ENCODE measurements around the gene AFF1. TPM values are rescaled to one million over a fixed set of nuclear protein-coding genes. Genes with fewer than 3 reads are reported as not detected.

The AFF1 gene
- total RNA-seq, 3 donors from 2014 or later (not counting 1 experiment from before 2014, with no cell fraction given): 87.9 to 93.4 (median 91.7) TPM

GRCh38 chr4:87114245-87115062, 179.6 kb downstream of the AFF1 start:
- Mint-ChIP-seq H3K4me1 (peaks cover 15 to 19% of the 10 kb centered on the region in 2 donors), H3K4me3 (no peak overlapping the region), H3K27me3 (ENCODE audit: low read depth in 2 of 2) (no peaks in the 10 kb centered on the region), H3K36me3 (peaks cover 7% of the 10 kb centered on the region), H3K27ac (no peak overlapping the region), H3K9me3 (no peaks in the 10 kb centered on the region)
- no peaks in the 10 kb centered on the region for H3K4me1 ChIP-seq (ENCODE audit: control insufficient read depth, insufficient read depth, low read length)
- ATAC-seq: no peak
- H3K9me3 ChIP-seq (ENCODE audit: control insufficient read depth, insufficient read depth, low read length): no peaks in the 10 kb centered on the region
- no peak for TF ChIP-seq CTCF (IDR thresholded peaks at IDR 0.05)
- H3K36me3 ChIP-seq (ENCODE audit: control insufficient read depth, insufficient read depth, low read length): peaks cover 43% of the 10 kb centered on the region
- DNase-seq: no peak
- no peak overlapping the region for H3K4me3 ChIP-seq (ENCODE audit: low read length)
- no peaks in the 10 kb centered on the region for H3K27me3 ChIP-seq (ENCODE audit: control insufficient read depth, insufficient read depth, low read length)
- no peak overlapping the region for H3K27ac ChIP-seq (ENCODE audit: low read length)
- intact Hi-C loops (cut with micrococcal nuclease): no loop called here
- 95% methylated on average over 23 of the region's 24 CpGs for WGBS (ENCODE audit: insufficient coverage)

- no peak for DNase-seq
- no peak overlapping the region for H3K4me3 ChIP-seq (ENCODE audit: low read length)
- no peaks in the 10 kb centered on the region for H3K27me3 ChIP-seq (ENCODE audit: control insufficient read depth, insufficient read depth, low read length)
- peaks cover 45% of the 10 kb centered on the region for H3K36me3 ChIP-seq (ENCODE audit: control insufficient read depth, insufficient read depth, low read length)
- H3K9me3 ChIP-seq (ENCODE audit: control insufficient read depth, insufficient read depth, low read length): no peaks in the 10 kb centered on the region
- Mint-ChIP-seq H3K4me3 (no peak overlapping the region), H3K9me3 (no peaks in the 10 kb centered on the region), H3K4me1 (peaks cover 29 to 30% of the 10 kb centered on the region in 2 donors), H3K27ac (no peak overlapping the region), H3K27me3 (ENCODE audit: low read depth in 2 of 2) (no peaks in the 10 kb centered on the region), H3K36me3 (peaks cover 7% of the 10 kb centered on the region)
- intact Hi-C loops (cut with micrococcal nuclease): no loop called here
- ATAC-seq: no peak
- H3K4me1 ChIP-seq (ENCODE audit: control insufficient read depth, insufficient read depth, low read length): no peaks in the 10 kb centered on the region
- no peak overlapping the region for H3K27ac ChIP-seq (ENCODE audit: low read length)
- TF ChIP-seq CTCF (IDR thresholded peaks at IDR 0.05): no peak
- 100% methylated on average over 1 of the region's 1 CpG for WGBS (ENCODE audit: insufficient coverage)
Observed at GRCh38 chr4:87116231-87116630, 181.4 kb downstream of the AFF1 start.

GRCh38 chr4:87117051-87117731, 182.4 kb downstream of the AFF1 start:
- TF ChIP-seq CTCF (IDR thresholded peaks at IDR 0.05): no peak
- no peak overlapping the region for H3K4me3 ChIP-seq (ENCODE audit: low read length)
- DNase-seq (no peak), ATAC-seq (no peak)
- no peaks in the 10 kb centered on the region for H3K9me3 ChIP-seq (ENCODE audit: control insufficient read depth, insufficient read depth, low read length)
- WGBS (ENCODE audit: insufficient coverage): 98% methylated on average over 8 of the region's 8 CpGs
- H3K36me3 ChIP-seq (ENCODE audit: control insufficient read depth, insufficient read depth, low read length): peaks cover 49% of the 10 kb centered on the region
- Mint-ChIP-seq H3K27me3 (ENCODE audit: low read depth in 2 of 2) (no peaks in the 10 kb centered on the region), H3K27ac (no peak overlapping the region), H3K36me3 (peaks cover 7% of the 10 kb centered on the region), H3K4me3 (no peak overlapping the region), H3K4me1 (peaks cover 23 to 31% of the 10 kb centered on the region in 2 donors), H3K9me3 (no peaks in the 10 kb centered on the region)
- H3K27me3 ChIP-seq (ENCODE audit: control insufficient read depth, insufficient read depth, low read length): no peaks in the 10 kb centered on the region
- H3K27ac ChIP-seq (ENCODE audit: low read length): no peak overlapping the region
- intact Hi-C loops (cut with micrococcal nuclease): no loop called here
- H3K4me1 ChIP-seq (ENCODE audit: control insufficient read depth, insufficient read depth, low read length): no peaks in the 10 kb centered on the region

Measured in natural killer cell (primary cell).